Pancreas (tissue), 10 donors: ENCODE data around the gene B2M. TPM values are rescaled to one million over a fixed set of nuclear protein-coding genes. Genes with fewer than 3 reads are reported as not detected.

Experiments used
- ATAC-seq, 4 donors: fragments of 200-7000 bp; cut with Tn5 transposase; one replicate each; pipeline versions ENCODE4 v1.8.0 to v1.9.1; 2020; ENCODE audit warnings: mild to moderate bottlenecking in 4 of 4, moderate library complexity in 4 of 4
- DNase-seq, 6 donors: peaks; one replicate each; pipeline ENCODE4 v3.0.0-alpha.2; 2020
- FAIRE-seq: peaks from 2 replicates; lab custom pipeline; 2012; peaks lifted over from hg19 to GRCh38; lab: Jason Lieb, UNC
- H3K27ac ChIP-seq, 4 donors: fragments of 200-600 bp; sonication (generic); 1 replicate in 3 of 4; 2 replicates in 1 of 4; pipeline versions ENCODE4 v1.5.0 to v1.8.0; 2020
- H3K27me3 ChIP-seq, 4 donors: fragments of 200-600 bp; one replicate each; pipeline ENCODE4 v1.8.0; 2021
- H3K36me3 ChIP-seq, 3 donors: fragments of 200-600 bp; sonication (generic) in 1 of 3; one replicate each; pipeline versions ENCODE4 v1.5.0 to v1.8.0; 2020 to 2021
- H3K4me1 ChIP-seq, 3 donors: fragments of 200-600 bp; one replicate each; pipeline ENCODE4 v1.8.0; 2021
- H3K4me3 ChIP-seq, 4 donors: fragments of 200-600 bp; sonication (generic) in 2 of 4; one replicate each; pipeline versions ENCODE4 v1.5.0 to v1.8.0; 2020 to 2021
- H3K9me3 ChIP-seq, 4 donors: fragments of 200-600 bp; one replicate each; pipeline ENCODE4 v1.8.0; 2021
- whole genome bisulfite sequencing, 2 donors: extraction: QIAGEN DNeasy Blood & Tissue Kit; methylation state at CpG; one replicate each; pipeline ENCODE4 v1.1.7; 2013; 5-methylcytosine and 5-hydroxymethylcytosine counted together
- intact Hi-C, 3 donors: fragments of 100-400 bp; cut with DNase I; formaldehyde crosslinking; loops; one replicate each; pipeline versions ENCODE4 v1.11.1 to v1.14.2; 2022
- polyA plus RNA-seq, 2 donors: library from polyadenylated mRNA; stranded (reverse); fragments of 200-250 nt; gene quantifications; one replicate each; pipeline ENCODE4 v1.2.3, GENCODE V29; 2013
- total RNA-seq, 6 donors: library from RNA; stranded (reverse); fragmentation: NEBNext Ultra II Directional in 4 of 6; extraction: Animal tissue kit (Norgen Biotek cat#: 25700) in 4 of 6; gene quantifications; one replicate each; pipeline versions ENCODE4 v1.2.1 to v1.2.4, GENCODE V29; 2021 to 2023
- TF ChIP-seq, protein P1 (sequence below), 4 donors: fragments of 200-600 bp; sonication (generic) in 3 of 4; IDR thresholded peaks; one replicate each; pipeline versions ENCODE4 v1.5.0 to v1.8.0; 2021; ENCODE audit warnings: antibody characterized with exemption in 4 of 4
- donor health status: healthy with polysubstance abuse.
- donor health status: DM: no; HTN: no; CAD: no; lungs with moderate emphysema.
- donor health status: DM: no; HTN: no; CAD: no.
- donor health status: control.
- donor health status: control.
- donor health status: Bipolar disorder and iron deficiency.
- donor health status: DM: yes; HTN: yes; CAD: no.
- donor health status: DM: no; HTN: no; CAD: no.
- donor health status: DM: no; HTN: no; CAD: no.
- donor health status: DM: yes; HTN: yes; CAD: no.

Gene B2M
- total and polyA plus RNA-seq, 8 donors = 209 to 1,305 (median 447) TPM

DNA sequence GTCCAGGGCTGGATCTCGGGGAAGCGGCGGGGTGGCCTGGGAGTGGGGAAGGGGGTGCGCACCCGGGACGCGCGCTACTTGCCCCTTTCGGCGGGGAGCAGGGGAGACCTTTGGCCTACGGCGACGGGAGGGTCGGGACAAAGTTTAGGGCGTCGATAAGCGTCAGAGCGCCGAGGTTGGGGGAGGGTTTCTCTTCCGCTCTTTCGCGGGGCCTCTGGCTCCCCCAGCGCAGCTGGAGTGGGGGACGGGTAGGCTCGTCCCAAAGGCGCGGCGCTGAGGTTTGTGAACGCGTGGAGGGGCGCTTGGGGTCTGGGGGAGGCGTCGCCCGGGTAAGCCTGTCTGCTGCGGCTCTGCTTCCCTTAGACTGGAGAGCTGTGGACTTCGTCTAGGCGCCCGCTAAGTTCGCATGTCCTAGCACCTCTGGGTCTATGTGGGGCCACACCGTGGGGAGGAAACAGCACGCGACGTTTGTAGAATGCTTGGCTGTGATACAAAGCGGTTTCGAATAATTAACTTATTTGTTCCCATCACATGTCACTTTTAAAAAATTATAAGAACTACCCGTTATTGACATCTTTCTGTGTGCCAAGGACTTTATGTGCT lies 527 bp downstream of the B2M start:
- WGBS, 2 donors = 0 to 1% methylated on average over 43 to 46 of the region's 46 CpGs
- peak in 3 of 6 donors; percentile 27 to 49 (median 48) for DNase-seq
- Histone ChIP-seq H3K27ac (peak overlapping the region; percentile 89 to 99 (median 96)), H3K9me3 (no peaks in the 10 kb centered on the region), H3K4me3 (peak overlapping the region; percentile 57 to 93 (median 84)), H3K4me1 (peaks cover 0 to 12% (median 8%) of the 10 kb centered on the region in 3 donors), H3K36me3 (peaks cover 2 to 17% (median 7%) of the 10 kb centered on the region in 3 donors), H3K27me3 (no peaks in the 10 kb centered on the region)
- peak; percentile 56 to 68 (median 65) for ATAC-seq
- intact Hi-C loops = no loop called here
- no peak for FAIRE-seq
- TF ChIP-seq, protein P1, sequence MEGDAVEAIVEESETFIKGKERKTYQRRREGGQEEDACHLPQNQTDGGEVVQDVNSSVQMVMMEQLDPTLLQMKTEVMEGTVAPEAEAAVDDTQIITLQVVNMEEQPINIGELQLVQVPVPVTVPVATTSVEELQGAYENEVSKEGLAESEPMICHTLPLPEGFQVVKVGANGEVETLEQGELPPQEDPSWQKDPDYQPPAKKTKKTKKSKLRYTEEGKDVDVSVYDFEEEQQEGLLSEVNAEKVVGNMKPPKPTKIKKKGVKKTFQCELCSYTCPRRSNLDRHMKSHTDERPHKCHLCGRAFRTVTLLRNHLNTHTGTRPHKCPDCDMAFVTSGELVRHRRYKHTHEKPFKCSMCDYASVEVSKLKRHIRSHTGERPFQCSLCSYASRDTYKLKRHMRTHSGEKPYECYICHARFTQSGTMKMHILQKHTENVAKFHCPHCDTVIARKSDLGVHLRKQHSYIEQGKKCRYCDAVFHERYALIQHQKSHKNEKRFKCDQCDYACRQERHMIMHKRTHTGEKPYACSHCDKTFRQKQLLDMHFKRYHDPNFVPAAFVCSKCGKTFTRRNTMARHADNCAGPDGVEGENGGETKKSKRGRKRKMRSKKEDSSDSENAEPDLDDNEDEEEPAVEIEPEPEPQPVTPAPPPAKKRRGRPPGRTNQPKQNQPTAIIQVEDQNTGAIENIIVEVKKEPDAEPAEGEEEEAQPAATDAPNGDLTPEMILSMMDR (IDR thresholded peaks at IDR 0.05) = no peak

DNA sequence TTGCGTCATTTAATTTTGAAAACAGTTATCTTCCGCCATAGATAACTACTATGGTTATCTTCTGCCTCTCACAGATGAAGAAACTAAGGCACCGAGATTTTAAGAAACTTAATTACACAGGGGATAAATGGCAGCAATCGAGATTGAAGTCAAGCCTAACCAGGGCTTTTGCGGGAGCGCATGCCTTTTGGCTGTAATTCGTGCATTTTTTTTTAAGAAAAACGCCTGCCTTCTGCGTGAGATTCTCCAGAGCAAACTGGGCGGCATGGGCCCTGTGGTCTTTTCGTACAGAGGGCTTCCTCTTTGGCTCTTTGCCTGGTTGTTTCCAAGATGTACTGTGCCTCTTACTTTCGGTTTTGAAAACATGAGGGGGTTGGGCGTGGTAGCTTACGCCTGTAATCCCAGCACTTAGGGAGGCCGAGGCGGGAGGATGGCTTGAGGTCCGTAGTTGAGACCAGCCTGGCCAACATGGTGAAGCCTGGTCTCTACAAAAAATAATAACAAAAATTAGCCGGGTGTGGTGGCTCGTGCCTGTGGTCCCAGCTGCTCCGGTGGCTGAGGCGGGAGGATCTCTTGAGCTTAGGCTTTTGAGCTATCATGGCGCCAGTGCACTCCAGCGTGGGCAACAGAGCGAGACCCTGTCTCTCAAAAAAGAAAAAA lies 1.2 kb downstream of the B2M start:
- TF ChIP-seq, protein P1 (IDR thresholded peaks at IDR 0.05) = no peak
- intact Hi-C loops = no loop called here
- WGBS, 2 donors = 19 to 27% methylated on average over 24 of the region's 24 CpGs
- ATAC-seq (peak; percentile 53 to 78 (median 61)), DNase-seq (peak; percentile 28 to 83 (median 58)), FAIRE-seq (no peak)
- H3K27me3 ChIP-seq = no peaks in the 10 kb centered on the region
- peaks cover 2 to 23% (median 7%) of the 10 kb centered on the region in 3 donors for H3K36me3 ChIP-seq
- H3K9me3 ChIP-seq = no peaks in the 10 kb centered on the region
- H3K4me1 ChIP-seq = peaks cover 0 to 12% (median 8%) of the 10 kb centered on the region in 3 donors
- H3K4me3 ChIP-seq = peak overlapping the region; percentile 57 to 93 (median 84)
- peak overlapping the region; percentile 89 to 99 (median 96) for H3K27ac ChIP-seq

DNA sequence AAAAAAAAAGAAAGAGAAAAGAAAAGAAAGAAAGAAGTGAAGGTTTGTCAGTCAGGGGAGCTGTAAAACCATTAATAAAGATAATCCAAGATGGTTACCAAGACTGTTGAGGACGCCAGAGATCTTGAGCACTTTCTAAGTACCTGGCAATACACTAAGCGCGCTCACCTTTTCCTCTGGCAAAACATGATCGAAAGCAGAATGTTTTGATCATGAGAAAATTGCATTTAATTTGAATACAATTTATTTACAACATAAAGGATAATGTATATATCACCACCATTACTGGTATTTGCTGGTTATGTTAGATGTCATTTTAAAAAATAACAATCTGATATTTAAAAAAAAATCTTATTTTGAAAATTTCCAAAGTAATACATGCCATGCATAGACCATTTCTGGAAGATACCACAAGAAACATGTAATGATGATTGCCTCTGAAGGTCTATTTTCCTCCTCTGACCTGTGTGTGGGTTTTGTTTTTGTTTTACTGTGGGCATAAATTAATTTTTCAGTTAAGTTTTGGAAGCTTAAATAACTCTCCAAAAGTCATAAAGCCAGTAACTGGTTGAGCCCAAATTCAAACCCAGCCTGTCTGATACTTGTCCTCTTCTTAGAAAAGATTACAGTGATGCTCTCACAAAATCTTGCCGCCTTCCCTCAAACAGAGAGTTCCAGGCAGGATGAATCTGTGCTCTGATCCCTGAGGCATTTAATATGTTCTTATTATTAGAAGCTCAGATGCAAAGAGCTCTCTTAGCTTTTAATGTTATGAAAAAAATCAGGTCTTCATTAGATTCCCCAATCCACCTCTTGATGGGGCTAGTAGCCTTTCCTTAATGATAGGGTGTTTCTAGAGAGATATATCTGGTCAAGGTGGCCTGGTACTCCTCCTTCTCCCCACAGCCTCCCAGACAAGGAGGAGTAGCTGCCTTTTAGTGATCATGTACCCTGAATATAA lies 2.0 kb downstream of the B2M start:
- intact Hi-C loops = no loop called here
- Histone ChIP-seq H3K4me3 (peak overlapping the region in 3 of 4 donors; percentile 57 to 93 (median 88)), H3K36me3 (peaks cover 4 to 31% (median 12%) of the 10 kb centered on the region in 3 donors), H3K27ac (peak overlapping the region in 3 of 4 donors; percentile 94 to 99 (median 99)), H3K27me3 (no peaks in the 10 kb centered on the region), H3K4me1 (peaks cover 0 to 12% (median 8%) of the 10 kb centered on the region in 3 donors), H3K9me3 (no peaks in the 10 kb centered on the region)
- ATAC-seq = no peak
- DNase-seq = no peak
- WGBS, 2 donors = 86 to 92% methylated on average over 5 of the region's 5 CpGs
- TF ChIP-seq, protein P1 (IDR thresholded peaks at IDR 0.05) = no peak
- FAIRE-seq = no peak

DNA sequence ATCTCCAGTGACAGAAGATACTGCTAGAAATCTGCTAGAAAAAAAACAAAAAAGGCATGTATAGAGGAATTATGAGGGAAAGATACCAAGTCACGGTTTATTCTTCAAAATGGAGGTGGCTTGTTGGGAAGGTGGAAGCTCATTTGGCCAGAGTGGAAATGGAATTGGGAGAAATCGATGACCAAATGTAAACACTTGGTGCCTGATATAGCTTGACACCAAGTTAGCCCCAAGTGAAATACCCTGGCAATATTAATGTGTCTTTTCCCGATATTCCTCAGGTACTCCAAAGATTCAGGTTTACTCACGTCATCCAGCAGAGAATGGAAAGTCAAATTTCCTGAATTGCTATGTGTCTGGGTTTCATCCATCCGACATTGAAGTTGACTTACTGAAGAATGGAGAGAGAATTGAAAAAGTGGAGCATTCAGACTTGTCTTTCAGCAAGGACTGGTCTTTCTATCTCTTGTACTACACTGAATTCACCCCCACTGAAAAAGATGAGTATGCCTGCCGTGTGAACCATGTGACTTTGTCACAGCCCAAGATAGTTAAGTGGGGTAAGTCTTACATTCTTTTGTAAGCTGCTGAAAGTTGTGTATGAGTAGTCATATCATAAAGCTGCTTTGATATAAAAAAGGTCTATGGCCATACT lies 4.0 kb downstream of the B2M start:
- TF ChIP-seq, protein P1 (IDR thresholded peaks at IDR 0.05) = no peak
- no peak for FAIRE-seq
- Histone ChIP-seq H3K4me3 (no peak overlapping the region), H3K27ac (no peak overlapping the region), H3K27me3 (no peaks in the 10 kb centered on the region), H3K9me3 (no peaks in the 10 kb centered on the region), H3K4me1 (peaks cover 0 to 9% (median 8%) of the 10 kb centered on the region in 3 donors), H3K36me3 (peaks cover 6 to 32% (median 12%) of the 10 kb centered on the region in 3 donors)
- DNase-seq = no peak
- 87% methylated on average over 6 of the region's 6 CpGs for WGBS, 2 donors
- intact Hi-C loops = no loop called here
- no peak for ATAC-seq
